IMR-90 (cell line): Measurements from ENCODE around the gene MTCL1. TPM values are rescaled to one million over a fixed set of nuclear protein-coding genes. Genes with fewer than 3 reads are reported as not detected.
A peak's percentile ranks its signal among the peaks of the same experiment; 100 is the strongest.

Experiments used
- ATAC-seq: fragments of 200-7000 bp; cut with Tn5 transposase; 2 replicates; pipeline ENCODE4 v1.9.1; 2020; ENCODE audit warnings: low read depth, mild to moderate bottlenecking, moderate library complexity
- BruUV-seq: library from RNA; stranded (reverse); fragments of 400-500 nt; replicated peaks from 2 replicates; lab custom pipeline; 2021; lab: Mats Ljungman, UMichigan
- CTCF ChIA-PET: fragments of 300-600 bp; formaldehyde crosslinking; extraction: SDS; loops from one replicate; lab custom pipeline; 2021; ENCODE audit warnings: antibody characterized with exemption; lab: Yijun Ruan, JAX
- POLR2A ChIA-PET: fragments of 300-600 bp; sonication (Branson Sonifier 250); formaldehyde crosslinking; loops from one replicate; lab custom pipeline; 2022; ENCODE audit warnings: antibody characterized with exemption; ENCODE audit not compliant: unreplicated experiment; lab: Charles Lee
- DNase-seq: peaks from one replicate; pipeline ENCODE4 v3.0.0; 2013
- H2AFZ ChIP-seq: replicated peaks from 2 replicates; pipeline ENCODE3; 2013; ENCODE audit warnings: low read length, mild to moderate bottlenecking; ENCODE audit not compliant: poor library complexity
- H2AK5ac ChIP-seq: 2 replicates; pipeline ENCODE4 v1.6.1; 2013; ENCODE audit warnings: low read depth, low read length, inconsistent platforms
- H2AK9ac ChIP-seq: replicated peaks from 2 replicates; pipeline ENCODE3; 2013; ENCODE audit warnings: mild to moderate bottlenecking, low read depth, low read length, moderate library complexity; ENCODE audit not compliant: poor library complexity
- H2BK120ac ChIP-seq: 2 replicates; pipeline ENCODE4 v1.6.1; 2013; ENCODE audit warnings: low read depth, low read length, inconsistent platforms
- H2BK15ac ChIP-seq: 3 replicates; pipeline ENCODE4 v1.6.1; 2013; ENCODE audit warnings: low read depth, low read length, inconsistent platforms
- H2BK20ac ChIP-seq: 2 replicates; pipeline ENCODE4 v1.6.1; 2013; ENCODE audit warnings: low read depth, mild to moderate bottlenecking, inconsistent platforms, low read length, moderate library complexity
- H2BK5ac ChIP-seq: 2 replicates; pipeline ENCODE4 v1.6.1; 2013; ENCODE audit warnings: mild to moderate bottlenecking, low read depth, low read length, inconsistent platforms; ENCODE audit not compliant: poor library complexity, severe bottlenecking
- H3K14ac ChIP-seq: replicated peaks from 2 replicates; pipeline ENCODE4 v1.6.1; 2013; ENCODE audit warnings: low read depth, low read length, inconsistent platforms
- H3K18ac ChIP-seq: 2 replicates; pipeline ENCODE4 v1.6.1; 2013; ENCODE audit warnings: low read depth, low read length, control low read depth
- H3K23ac ChIP-seq: 2 replicates; pipeline ENCODE4 v1.6.1; 2013; ENCODE audit warnings: low read depth, low read length, inconsistent platforms
- H3K27ac ChIP-seq: 2 replicates; pipeline ENCODE4 v1.5.1; 2013; ENCODE audit warnings: mild to moderate bottlenecking, control low read depth, low read length; ENCODE audit not compliant: insufficient read depth
- H3K27me3 ChIP-seq: 2 replicates; pipeline ENCODE4 v1.6.1; 2013; ENCODE audit warnings: low read length; ENCODE audit not compliant: control insufficient read depth, insufficient read depth
- H3K36me3 ChIP-seq: 2 replicates; pipeline ENCODE4 v1.6.1; 2013; ENCODE audit warnings: low read length, mixed read lengths; ENCODE audit not compliant: control insufficient read depth, insufficient read depth
- H3K4ac ChIP-seq: 2 replicates; pipeline ENCODE4 v1.6.1; 2013; ENCODE audit warnings: low read depth, low read length, inconsistent platforms
- H3K4me1 ChIP-seq: 2 replicates; pipeline ENCODE4 v1.6.1; 2013; ENCODE audit warnings: low read length, mixed read lengths; ENCODE audit not compliant: control insufficient read depth, insufficient read depth
- H3K4me2 ChIP-seq: 2 replicates; pipeline ENCODE4 v1.6.1; 2013; ENCODE audit warnings: low read depth, mild to moderate bottlenecking, control low read depth, low read length, moderate library complexity
- H3K4me3 ChIP-seq: 2 replicates; pipeline ENCODE4 v1.5.1; 2013; ENCODE audit warnings: low read depth, mild to moderate bottlenecking, control low read depth, low read length, moderate library complexity; ENCODE audit not compliant: insufficient read depth
- H3K56ac ChIP-seq: 2 replicates; pipeline ENCODE4 v1.6.1; 2013; ENCODE audit warnings: low read length, inconsistent platforms; ENCODE audit not compliant: insufficient read depth; ENCODE audit errors: extremely low read depth
- H3K79me1 ChIP-seq, 2 experiments: 2 replicates each; pipeline ENCODE4 v1.6.1; 2013; ENCODE audit warnings: low read length in 2 of 2, inconsistent platforms in 1 of 2, low read depth in 1 of 2
- H3K9ac ChIP-seq: 2 replicates; pipeline ENCODE4 v1.6.1; 2013; ENCODE audit warnings: low read depth, low read length, control low read depth
- H3K9me1 ChIP-seq: 2 replicates; pipeline ENCODE4 v1.6.1; 2013; ENCODE audit warnings: low read length, inconsistent platforms; ENCODE audit not compliant: insufficient read depth
- H3K9me3 ChIP-seq: 2 replicates; pipeline ENCODE4 v1.6.1; 2013; ENCODE audit warnings: low read length; ENCODE audit not compliant: control insufficient read depth, insufficient read depth
- H4K20me1 ChIP-seq: 2 replicates; pipeline ENCODE4 v1.6.1; 2013; ENCODE audit warnings: low read length, inconsistent platforms; ENCODE audit not compliant: insufficient read depth
- H4K5ac ChIP-seq: 2 replicates; pipeline ENCODE4 v1.6.1; 2013; ENCODE audit warnings: mild to moderate bottlenecking, low read depth, low read length, control low read depth
- H4K8ac ChIP-seq, 2 experiments: 2 replicates each; pipeline ENCODE4 v1.6.1; 2013; ENCODE audit warnings: low read depth in 2 of 2, low read length in 2 of 2, control low read depth in 1 of 2, inconsistent platforms in 1 of 2
- H4K91ac ChIP-seq: 2 replicates; pipeline ENCODE4 v1.6.1; 2013; ENCODE audit warnings: low read depth, low read length, inconsistent platforms; ENCODE audit not compliant: insufficient read depth
- BHLHE40 ChIP-seq: fragments of 150-350 bp; IDR thresholded peaks from 2 replicates; pipeline ENCODE4 v1.6.1; 2016; ENCODE audit warnings: mild to moderate bottlenecking, low read depth, low read length
- CEBPB ChIP-seq: IDR thresholded peaks from 2 replicates; pipeline ENCODE4 v1.6.1; 2012; ENCODE audit warnings: low read depth, low read length, improper control_type of control experiment
- CHD1 ChIP-seq: IDR thresholded peaks from 2 replicates; pipeline ENCODE4 v1.6.1; 2012; ENCODE audit warnings: low read depth, low read length, improper control_type of control experiment
- CTCF ChIP-seq: conservative IDR thresholded peaks from 2 replicates; pipeline ENCODE4 v1.5.1; 2012; ENCODE audit warnings: mild to moderate bottlenecking, low read depth, low read length, improper control_type of control experiment
- ELK1 ChIP-seq: fragments of 150-350 bp; IDR thresholded peaks from 2 replicates; pipeline ENCODE4 v1.6.1; 2016; ENCODE audit warnings: low read depth, mild to moderate bottlenecking, low read length, moderate library complexity, borderline replicate concordance
- FOS ChIP-seq: fragments of 150-350 bp; IDR thresholded peaks from 2 replicates; pipeline ENCODE4 v1.6.1; 2016; ENCODE audit warnings: low read depth, low read length
- MAFK ChIP-seq: IDR thresholded peaks from 2 replicates; pipeline ENCODE4 v1.6.1; 2012; ENCODE audit warnings: low read depth, low read length, improper control_type of control experiment
- MAZ ChIP-seq: IDR thresholded peaks from 2 replicates; pipeline ENCODE4 v1.6.1; 2012; ENCODE audit warnings: low read depth, mild to moderate bottlenecking, low read length, improper control_type of control experiment, moderate library complexity, borderline replicate concordance
- MXI1 ChIP-seq: IDR thresholded peaks from 2 replicates; pipeline ENCODE4 v1.6.1; 2012; ENCODE audit warnings: low read depth, mild to moderate bottlenecking, low read length, moderate library complexity, borderline replicate concordance
- NFE2L2 ChIP-seq: fragments of 150-350 bp; IDR thresholded peaks from 2 replicates; pipeline ENCODE4 v1.6.1; 2016; ENCODE audit warnings: low read depth, mild to moderate bottlenecking, low read length
- POLR2A ChIP-seq: IDR thresholded peaks from 2 replicates; pipeline ENCODE4 v1.6.1; 2012; ENCODE audit warnings: mild to moderate bottlenecking, low read depth, low read length
- RAD21 ChIP-seq: IDR thresholded peaks from 2 replicates; pipeline ENCODE4 v1.6.1; 2012; ENCODE audit warnings: low read length, improper control_type of control experiment
- RCOR1 ChIP-seq: IDR thresholded peaks from 2 replicates; pipeline ENCODE4 v1.6.1; 2012; ENCODE audit warnings: mild to moderate bottlenecking, low read length, improper control_type of control experiment; ENCODE audit not compliant: insufficient replicate concordance
- RFX5 ChIP-seq: IDR thresholded peaks from 2 replicates; pipeline ENCODE4 v1.8.0; 2012; ENCODE audit warnings: low read depth, mild to moderate bottlenecking, low read length, moderate library complexity
- SMC3 ChIP-seq: fragments of 150-350 bp; IDR thresholded peaks from 2 replicates; pipeline ENCODE4 v1.6.1; 2016; ENCODE audit warnings: low read depth, mild to moderate bottlenecking, antibody characterized with exemption, low read length, moderate library complexity
- WGBS, 2 experiments: methylation state at CpG; one replicate each; pipeline versions ENCODE4 v1.1.5 to v1.1.7; 2013; ENCODE audit warnings: missing lambda C conversion rate in 2 of 2; ENCODE audit not compliant: insufficient read length in 1 of 2; ENCODE audit errors: extremely low coverage in 2 of 2; 5-methylcytosine and 5-hydroxymethylcytosine counted together
- dilution Hi-C: fragments of 300-500 bp; cut with HindIII; formaldehyde crosslinking; loops from one replicate; pipeline ENCODE4 v1.14.3; 2018; ENCODE audit warnings: low sequenced_read_pairs; ENCODE audit not compliant: unreplicated experiment
- in situ Hi-C: fragments of 300-500 bp; cut with MboI; formaldehyde crosslinking; loops from 3 replicates; pipeline ENCODE4 v1.14.3; 2019; ENCODE audit warnings: low sequenced_read_pairs, inconsistent platforms, mixed read lengths
- intact Hi-C: fragments of 100-400 bp; cut with micrococcal nuclease; formaldehyde crosslinking; loops from 2 replicates; pipeline ENCODE4 v1.10.0; 2022
- polyA plus RNA-seq, 3 experiments: library from polyadenylated mRNA; depleted of rRNA; stranded (reverse); fragments of >200 nt; gene quantifications; 2 replicates each; pipeline ENCODE4 v1.2.3, GENCODE V29; 2012; ENCODE audit warnings: low replicate concordance in 1 of 3
- total RNA-seq: library from RNA; depleted of rRNA; stranded (reverse); fragments of >200 nt; gene quantifications from 2 replicates; pipeline ENCODE4 v1.2.3, GENCODE V29; 2012
- TF ChIP-seq, protein P1 (sequence below): fragments of 150-350 bp; IDR thresholded peaks from 2 replicates; pipeline ENCODE4 v1.6.1; 2017; ENCODE audit warnings: mild to moderate bottlenecking, antibody characterized with exemption, low read length, low read depth

The MTCL1 gene
- total and polyA plus RNA-seq, 2 of the 4 experiments (the other 2 are of a cell fraction), result 29.0 to 45.3 TPM

DNA sequence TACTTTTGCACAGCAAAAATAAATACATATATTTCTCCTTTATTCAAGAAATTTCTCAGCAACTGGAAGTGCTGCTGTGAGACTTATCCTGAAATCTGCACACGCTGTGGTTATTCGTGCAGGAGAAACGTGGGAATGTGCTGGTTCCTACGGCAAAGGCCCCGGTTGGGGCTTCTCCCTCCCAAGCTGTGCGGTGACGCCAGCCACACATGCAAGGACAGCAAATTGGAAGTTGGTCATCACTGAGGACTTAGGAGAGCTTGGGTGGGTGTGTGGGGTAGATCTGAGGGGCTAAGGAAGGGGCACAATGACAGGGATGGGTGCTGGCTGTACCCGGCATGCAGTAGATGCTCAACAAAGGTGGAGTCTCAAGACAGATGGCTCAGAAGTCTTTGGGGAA, 16.5 kb upstream of the MTCL1 start:
- Histone ChIP-seq H3K4me1 (peaks cover 7% of the 10 kb centered on the region), H4K8ac (no peak overlapping the region), H3K27me3 (no peaks in the 10 kb centered on the region), H3K9ac (no peak overlapping the region), H2BK120ac (no peak overlapping the region), H3K27ac (no peak overlapping the region), H3K4me2 (no peak overlapping the region), H4K5ac (no peak overlapping the region), H3K18ac (no peak overlapping the region), H2BK20ac (no peak overlapping the region), H3K36me3 (no peaks in the 10 kb centered on the region), H2AFZ (no peak overlapping the region), H2BK15ac (no peak overlapping the region), H4K20me1 (no peaks in the 10 kb centered on the region), H3K79me1 (no peaks in the 10 kb centered on the region), H3K9me3 (no peaks in the 10 kb centered on the region), H4K91ac (no peak overlapping the region), H3K9me1 (peaks cover 8% of the 10 kb centered on the region; the same call in 1 of the 2 replicates), H2AK9ac (no peak overlapping the region), H2AK5ac (0 out of 2 replicates have a peak overlapping the region, but pooled peaks have one; percentile 4), H3K14ac (no peak overlapping the region), H3K4me3 (no peak overlapping the region), H2BK5ac (no peak overlapping the region), H3K56ac (no peak overlapping the region), H3K4ac (no peak overlapping the region), H3K23ac (no peak overlapping the region)
- WGBS, 2 experiments, result 67% methylated on average over 5 of the region's 8 CpGs; no CpG with 5 or more reads in 1 of the 2 experiments
- in situ Hi-C loops (no loop called here), intact Hi-C loops (no loop called here), dilution Hi-C loops (loop anchor here (25.0 kb wide), 1 partner anchor 298 kb away; no protein-coding TSS in a partner anchor)
- DNase-seq (no peak), ATAC-seq (no peak)
- CTCF ChIA-PET, result interaction anchor here (0.6 kb wide), 1 partner anchor 48 kb away, joined by 5 read pairs; no protein-coding TSS in a partner anchor
- BruUV-seq, result no TSS peak
- TF ChIP-seq MXI1, result no peak
- TF ChIP-seq RFX5, result no peak
- TF ChIP-seq SMC3, result no peak
- no peak for TF ChIP-seq CTCF
- no peak for TF ChIP-seq RCOR1
- no peak for TF ChIP-seq MAFK
- no peak for TF ChIP-seq ELK1
- no peak for TF ChIP-seq MAZ
- TF ChIP-seq, protein P1, sequence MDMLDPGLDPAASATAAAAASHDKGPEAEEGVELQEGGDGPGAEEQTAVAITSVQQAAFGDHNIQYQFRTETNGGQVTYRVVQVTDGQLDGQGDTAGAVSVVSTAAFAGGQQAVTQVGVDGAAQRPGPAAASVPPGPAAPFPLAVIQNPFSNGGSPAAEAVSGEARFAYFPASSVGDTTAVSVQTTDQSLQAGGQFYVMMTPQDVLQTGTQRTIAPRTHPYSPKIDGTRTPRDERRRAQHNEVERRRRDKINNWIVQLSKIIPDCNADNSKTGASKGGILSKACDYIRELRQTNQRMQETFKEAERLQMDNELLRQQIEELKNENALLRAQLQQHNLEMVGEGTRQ, result no peak
- no peak for TF ChIP-seq FOS
- TF ChIP-seq NFE2L2, result no peak
- TF ChIP-seq RAD21, result no peak
- no peak for TF ChIP-seq BHLHE40
- no peak for TF ChIP-seq POLR2A
- no peak for TF ChIP-seq CEBPB
- TF ChIP-seq CHD1, result no peak
- POLR2A ChIA-PET, result no interaction called here
